ENCODE measurements around the gene ALPG.
"Not testable (repeated sequence)": the region's sequence is repeated elsewhere in the genome, so short reads cannot be mapped to it uniquely, and the experiment has no call there.

ALPG gene

GRCh38 chr2:232377319-232377718 lies 29.3 kb upstream of the ALPG start:
- no peak for DNase-seq (ENCODE audit: low spot score)

- peak; percentile 6 for DNase-seq (ENCODE audit: low spot score)
Observed at GRCh38 chr2:232377841-232378734, 28.6 kb upstream of the ALPG start.

- peak; percentile 7 for DNase-seq (ENCODE audit: low spot score)
Observed at GRCh38 chr2:232378735-232379151, 27.9 kb upstream of the ALPG start, which contains the start of gene ALPP. TSS of gene ALPP (plus strand) at chr2:232378751. CDS start at chr2:232378803, 52 bp downstream.

DNA sequence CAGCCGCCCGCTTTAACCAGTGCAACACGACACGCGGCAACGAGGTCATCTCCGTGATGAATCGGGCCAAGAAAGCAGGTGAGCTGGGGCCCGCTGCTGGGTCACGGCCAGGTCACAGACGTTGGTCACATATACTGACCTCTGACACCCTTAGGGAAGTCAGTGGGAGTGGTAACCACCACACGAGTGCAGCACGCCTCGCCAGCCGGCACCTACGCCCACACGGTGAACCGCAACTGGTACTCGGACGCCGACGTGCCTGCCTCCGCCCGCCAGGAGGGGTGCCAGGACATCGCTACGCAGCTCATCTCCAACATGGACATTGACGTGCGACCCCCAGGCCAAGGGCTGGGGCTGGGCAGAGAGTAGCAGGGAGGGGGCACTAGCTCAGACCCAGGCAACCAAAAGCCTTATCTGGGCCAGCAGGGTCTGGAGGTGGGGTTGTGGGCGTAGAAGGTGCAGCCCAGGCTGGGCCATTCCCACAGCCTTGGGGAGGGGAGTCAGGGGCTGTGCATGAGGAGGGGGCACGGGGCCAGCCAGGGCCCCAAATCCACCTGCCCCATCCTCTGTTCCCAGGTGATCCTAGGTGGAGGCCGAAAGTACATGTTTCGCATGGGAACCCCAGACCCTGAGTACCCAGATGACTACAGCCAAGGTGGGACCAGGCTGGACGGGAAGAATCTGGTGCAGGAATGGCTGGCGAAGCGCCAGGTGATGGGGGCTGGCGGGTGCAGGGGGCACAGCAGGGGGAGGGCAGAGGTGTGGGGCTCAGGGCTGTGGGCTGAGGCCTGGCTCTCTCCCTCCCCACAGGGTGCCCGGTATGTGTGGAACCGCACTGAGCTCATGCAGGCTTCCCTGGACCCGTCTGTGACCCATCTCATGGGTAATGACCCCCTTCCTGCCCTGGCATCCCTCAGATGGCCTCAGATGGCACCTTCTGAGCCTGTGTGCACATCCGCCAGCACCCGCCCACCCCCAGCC lies 26.7 kb upstream of the ALPG start:
- DNase-seq (ENCODE audit: low spot score) = not testable (repeated sequence)

- not testable (repeated sequence) for DNase-seq (ENCODE audit: low spot score)
Observed at GRCh38 chr2:232381204-232382031, 25.2 kb upstream of the ALPG start.

DNA sequence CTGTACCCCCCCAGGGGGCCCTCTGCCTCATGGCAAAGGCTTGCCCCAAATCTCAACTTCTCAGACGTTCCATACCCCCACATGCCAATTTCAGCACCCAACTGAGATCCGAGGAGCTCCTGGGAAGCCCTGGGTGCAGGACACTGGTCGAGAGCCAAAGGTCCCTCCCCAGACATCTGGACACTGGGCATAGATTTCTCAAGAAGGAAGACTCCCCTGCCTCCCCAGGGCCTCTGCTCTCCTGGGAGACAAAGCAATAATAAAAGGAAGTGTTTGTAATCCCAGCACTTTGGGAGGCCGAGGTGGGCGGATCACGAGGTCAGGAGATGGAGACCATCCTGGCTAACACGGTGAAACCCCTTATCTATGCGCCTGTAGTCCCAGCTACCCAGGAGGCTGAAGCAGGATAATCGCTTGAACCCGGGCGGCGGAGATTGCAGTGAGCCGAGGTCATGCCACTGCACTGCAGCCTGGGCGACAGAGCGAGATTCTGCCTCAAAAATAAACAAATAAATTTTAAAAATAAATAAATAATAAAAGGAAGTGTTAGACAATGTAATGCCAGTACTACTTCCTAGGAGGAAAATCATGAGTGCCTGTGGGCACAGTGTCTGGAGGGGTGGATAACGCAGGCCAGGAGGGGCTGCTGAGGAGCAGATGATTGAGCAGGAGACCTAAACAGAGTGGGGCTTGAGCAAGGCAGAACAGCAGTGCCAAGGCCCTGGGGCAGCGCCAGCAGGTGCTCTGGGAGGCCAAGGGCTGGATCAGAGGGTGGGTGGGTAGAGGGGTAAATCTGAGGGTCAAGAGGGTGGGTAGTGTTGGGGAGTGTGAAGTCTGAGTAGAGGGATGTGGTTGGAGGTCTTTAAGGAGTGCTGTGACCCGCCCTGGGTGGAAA lies 24.1 kb upstream of the ALPG start:
- no peak for DNase-seq (ENCODE audit: low spot score)

GRCh38 chr2:232384466-232384865 lies 22.2 kb upstream of the ALPG start:
- no peak for DNase-seq (ENCODE audit: low spot score)

- DNase-seq (ENCODE audit: low spot score) = not testable (repeated sequence)
Observed at GRCh38 chr2:232385058-232385457, 21.6 kb upstream of the ALPG start.

GRCh38 chr2:232385660-232386489 lies 20.8 kb upstream of the ALPG start:
- DNase-seq (ENCODE audit: low spot score) = peak; percentile 76

- DNase-seq (ENCODE audit: low spot score) = no peak
Observed at GRCh38 chr2:232386490-232386739, 20.2 kb upstream of the ALPG start.

- DNase-seq (ENCODE audit: low spot score) = no peak
Observed at GRCh38 chr2:232386740-232387450, 19.7 kb upstream of the ALPG start.

DNA sequence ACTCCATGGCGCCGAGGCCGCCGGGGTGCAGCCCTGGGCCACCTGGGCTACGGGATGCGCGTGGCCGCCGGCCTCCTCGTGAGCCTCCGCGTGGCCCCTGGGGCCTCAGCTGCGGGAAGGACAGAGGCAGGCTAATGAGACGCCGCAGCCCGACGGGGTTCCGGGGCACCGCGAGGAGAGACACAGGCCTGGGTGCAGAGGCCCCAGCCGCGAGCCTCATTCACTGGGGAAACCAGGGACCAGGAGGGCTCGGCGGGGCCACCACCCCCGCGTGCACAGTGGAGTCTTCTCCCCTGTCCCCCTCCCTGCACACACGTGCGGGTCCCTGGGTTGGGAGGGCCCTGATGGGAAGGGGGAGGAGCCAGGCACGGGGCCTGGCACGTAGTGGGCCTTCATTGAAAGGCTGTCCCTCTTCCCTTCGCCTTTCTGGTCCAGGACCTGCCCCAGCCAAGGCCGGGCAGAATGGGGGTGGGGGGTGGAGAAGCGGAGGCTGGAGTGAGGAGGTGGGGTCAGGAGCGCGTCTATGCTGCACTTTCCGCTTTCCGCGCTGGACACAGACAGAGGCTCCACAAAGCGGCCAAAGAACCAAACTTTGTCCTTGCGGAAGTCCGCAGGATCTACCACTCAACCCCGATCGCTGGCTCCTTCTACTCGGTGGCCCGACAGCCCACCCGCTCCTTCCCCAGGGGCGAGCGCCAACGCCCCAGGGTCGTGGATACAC lies 19.0 kb upstream of the ALPG start:
- DNase-seq (ENCODE audit: low spot score) = no peak

- DNase-seq (ENCODE audit: low spot score) = no peak
Observed at GRCh38 chr2:232388324-232388891, 18.2 kb upstream of the ALPG start.

GRCh38 chr2:232389327-232389726 lies 17.3 kb upstream of the ALPG start:
- DNase-seq (ENCODE audit: low spot score) = no peak

- no peak for DNase-seq (ENCODE audit: low spot score)
Observed at GRCh38 chr2:232390661-232391060, 16.0 kb upstream of the ALPG start.

- DNase-seq (ENCODE audit: low spot score) = no peak
Observed at GRCh38 chr2:232393556-232393955, 13.1 kb upstream of the ALPG start.

DNA sequence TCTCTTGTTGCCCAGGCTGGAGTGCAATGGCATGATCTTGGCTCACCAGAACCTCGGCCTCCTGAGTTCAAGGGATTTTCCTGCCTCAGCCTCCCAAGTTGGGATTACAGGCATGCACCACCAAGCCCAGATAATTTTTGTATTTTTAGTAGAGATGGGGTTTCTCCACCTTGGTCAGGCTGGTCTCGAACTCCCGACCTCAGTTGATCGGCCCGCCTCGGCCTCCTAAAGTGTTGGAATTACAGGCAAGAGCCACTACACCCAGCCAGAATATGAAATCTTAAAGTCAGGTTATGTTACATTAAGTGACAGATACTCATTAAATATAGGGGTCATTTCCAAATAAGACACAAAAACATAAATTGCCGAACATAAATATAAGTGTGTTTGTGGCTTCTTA lies 12.2 kb upstream of the ALPG start:
- DNase-seq (ENCODE audit: low spot score) = not testable (repeated sequence)

GRCh38 chr2:232395586-232395985 lies 11.1 kb upstream of the ALPG start:
- no peak for DNase-seq (ENCODE audit: low spot score)
